SU-DHL-6 (cell line): Measurements from ENCODE around the gene CITED4.

Experiments used
- H2AFZ ChIP-seq: fragments of 200-600 bp; sonication (generic); 2 replicates; pipeline ENCODE4 v1.6.1; 2014; ENCODE audit warnings: low read depth, mild to moderate bottlenecking, moderate library complexity, mixed read lengths, antibody characterized with exemption, low read length; ENCODE audit not compliant: severe bottlenecking
- H3F3A ChIP-seq: fragments of 200-600 bp; shearing (Covaris generic); 2 replicates; pipeline ENCODE4 v1.6.0; 2016; ENCODE audit warnings: antibody characterized with exemption, mild to moderate bottlenecking; ENCODE audit not compliant: insufficient read depth
- H3K27ac ChIP-seq: fragments of 200-600 bp; sonication (generic); 2 replicates; pipeline ENCODE4 v1.5.1; 2016; ENCODE audit warnings: low read depth, mild to moderate bottlenecking, low read length, moderate library complexity, mixed read lengths
- H3K27me3 ChIP-seq: fragments of 200-600 bp; sonication (generic), shearing (Covaris generic); 2 replicates; pipeline ENCODE4 v1.6.0; 2014; ENCODE audit warnings: mild to moderate bottlenecking, low read length
- H3K36me3 ChIP-seq: fragments of 200-600 bp; sonication (generic); 2 replicates; pipeline ENCODE4 v1.6.1; 2014; ENCODE audit warnings: mild to moderate bottlenecking, low read length, mixed read lengths
- H3K4me2 ChIP-seq: fragments of 300-600, 200-600 bp; shearing (Covaris generic), sonication (generic); 2 replicates; pipeline ENCODE4 v1.6.0; 2014; ENCODE audit warnings: low read length, low read depth, mild to moderate bottlenecking; ENCODE audit not compliant: poor library complexity, severe bottlenecking
- H3K4me3 ChIP-seq: fragments of 200-600 bp; sonication (generic); 2 replicates; pipeline ENCODE4 v1.5.1; 2014; ENCODE audit warnings: antibody characterized with exemption, low read length, mild to moderate bottlenecking, mixed read lengths; ENCODE audit not compliant: insufficient read depth, poor library complexity, severe bottlenecking
- H3K79me2 ChIP-seq: fragments of 200-600 bp; sonication (generic); 2 replicates; pipeline ENCODE4 v1.6.1; 2014; ENCODE audit warnings: mild to moderate bottlenecking, low read length, moderate library complexity; ENCODE audit not compliant: insufficient read depth
- H3K9ac ChIP-seq: fragments of 200-600 bp; sonication (generic); 2 replicates; pipeline ENCODE4 v1.7.0; 2014; ENCODE audit warnings: mild to moderate bottlenecking, low read length
- H3K9me2 ChIP-seq: fragments of 200-600 bp; sonication (generic); replicated peaks from 2 replicates; pipeline ENCODE4 v1.6.1; 2014; ENCODE audit warnings: low read length; ENCODE audit not compliant: insufficient read depth
- H3K9me3 ChIP-seq: fragments of 200-600 bp; sonication (generic); 2 replicates; pipeline ENCODE4 v1.6.1; 2014; ENCODE audit warnings: low read length, mixed read lengths; ENCODE audit not compliant: insufficient read depth
- H4K20me1 ChIP-seq: fragments of 200-600 bp; sonication (generic); 2 replicates; pipeline ENCODE4 v1.6.1; 2014; ENCODE audit warnings: low read depth, mild to moderate bottlenecking, antibody characterized with exemption, low read length, moderate library complexity, mixed read lengths
- EZH2phosphoT487 ChIP-seq: fragments of 200-600 bp; sonication (generic), shearing (Covaris generic); conservative IDR thresholded peaks from 2 replicates; pipeline ENCODE4 v1.6.1; 2018; ENCODE audit warnings: mild to moderate bottlenecking, antibody characterized with exemption, low read length, moderate library complexity, mixed read lengths
- TF ChIP-seq, protein P1 (sequence below): fragments of 200-600 bp; sonication (generic); IDR thresholded peaks from one replicate; pipeline ENCODE4 v1.5.1; 2017; ENCODE audit warnings: antibody characterized with exemption, mild to moderate bottlenecking, low read length, moderate library complexity; ENCODE audit not compliant: insufficient read depth, poor library complexity, severe bottlenecking

Gene CITED4

DNA sequence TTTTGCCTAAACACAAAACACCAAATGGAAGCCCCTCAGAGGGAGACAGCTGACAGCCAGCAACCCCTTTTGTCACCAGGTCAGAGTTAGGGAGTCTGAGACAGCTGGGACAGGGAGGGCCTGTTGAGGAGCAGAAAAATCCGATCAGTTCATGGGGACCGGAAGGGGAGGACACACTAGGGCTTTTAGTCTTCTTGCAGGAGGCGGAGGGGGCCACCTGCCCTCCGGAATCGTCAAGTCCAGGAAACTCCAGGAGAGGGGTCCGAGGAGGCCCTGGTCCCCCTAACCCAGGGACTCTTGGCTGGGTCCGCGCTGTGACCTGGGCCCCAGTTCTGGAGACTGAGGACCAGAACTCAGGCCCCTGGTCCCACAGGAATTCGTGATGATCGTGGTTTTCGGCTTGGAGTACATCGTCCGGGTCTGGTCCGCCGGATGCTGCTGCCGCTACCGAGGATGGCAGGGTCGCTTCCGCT, 44.3 kb downstream of the CITED4 start:
- no peaks in the 10 kb centered on the region for H4K20me1 ChIP-seq
- peak overlapping the region; percentile 43 for H3K4me2 ChIP-seq

DNA sequence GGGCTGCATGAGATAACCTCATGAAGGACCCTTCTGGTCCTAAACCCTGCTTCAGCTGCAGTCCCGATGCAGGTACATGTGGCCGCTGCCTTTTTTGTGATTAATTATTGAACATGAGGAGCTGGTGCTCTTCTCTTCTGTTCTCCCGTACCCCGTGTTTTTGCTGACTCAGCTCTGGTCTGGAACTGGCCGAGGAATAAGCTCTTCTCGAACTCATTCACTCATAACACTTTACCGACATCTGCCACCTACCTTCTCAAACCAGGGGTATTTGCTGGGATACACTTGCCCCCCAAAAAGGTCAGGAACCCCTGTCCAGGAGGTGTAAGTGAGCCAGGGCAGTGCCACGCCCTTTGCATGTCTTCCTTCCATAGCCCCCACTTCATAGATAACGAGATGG, 46.7 kb downstream of the CITED4 start:
- no peaks in the 10 kb centered on the region for H3K9me2 ChIP-seq
- H3K9me3 ChIP-seq = no peaks in the 10 kb centered on the region
- no peak overlapping the region for H3K9ac ChIP-seq
- H2AFZ ChIP-seq = no peak overlapping the region
- H3K27ac ChIP-seq = no peak overlapping the region
- no peaks in the 10 kb centered on the region for H4K20me1 ChIP-seq
- TF ChIP-seq, protein P1, sequence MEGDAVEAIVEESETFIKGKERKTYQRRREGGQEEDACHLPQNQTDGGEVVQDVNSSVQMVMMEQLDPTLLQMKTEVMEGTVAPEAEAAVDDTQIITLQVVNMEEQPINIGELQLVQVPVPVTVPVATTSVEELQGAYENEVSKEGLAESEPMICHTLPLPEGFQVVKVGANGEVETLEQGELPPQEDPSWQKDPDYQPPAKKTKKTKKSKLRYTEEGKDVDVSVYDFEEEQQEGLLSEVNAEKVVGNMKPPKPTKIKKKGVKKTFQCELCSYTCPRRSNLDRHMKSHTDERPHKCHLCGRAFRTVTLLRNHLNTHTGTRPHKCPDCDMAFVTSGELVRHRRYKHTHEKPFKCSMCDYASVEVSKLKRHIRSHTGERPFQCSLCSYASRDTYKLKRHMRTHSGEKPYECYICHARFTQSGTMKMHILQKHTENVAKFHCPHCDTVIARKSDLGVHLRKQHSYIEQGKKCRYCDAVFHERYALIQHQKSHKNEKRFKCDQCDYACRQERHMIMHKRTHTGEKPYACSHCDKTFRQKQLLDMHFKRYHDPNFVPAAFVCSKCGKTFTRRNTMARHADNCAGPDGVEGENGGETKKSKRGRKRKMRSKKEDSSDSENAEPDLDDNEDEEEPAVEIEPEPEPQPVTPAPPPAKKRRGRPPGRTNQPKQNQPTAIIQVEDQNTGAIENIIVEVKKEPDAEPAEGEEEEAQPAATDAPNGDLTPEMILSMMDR = no peak
- TF ChIP-seq EZH2phosphoT487 = no peak
- no peak overlapping the region for H3K4me3 ChIP-seq
- no peaks in the 10 kb centered on the region for H3K27me3 ChIP-seq
- H3K36me3 ChIP-seq = no peaks in the 10 kb centered on the region
- H3K4me2 ChIP-seq = no peak overlapping the region
- no peaks in the 10 kb centered on the region for H3K79me2 ChIP-seq
- H3F3A ChIP-seq = no peaks in the 10 kb centered on the region

More for the DNA sequence above, 44.3 kb downstream of the CITED4 start:
- H3K27me3 ChIP-seq = no peaks in the 10 kb centered on the region
- TF ChIP-seq, protein P1 = no peak
- TF ChIP-seq EZH2phosphoT487 = no peak
- H2AFZ ChIP-seq = peak overlapping the region; percentile 48
- H3K36me3 ChIP-seq = no peaks in the 10 kb centered on the region
- H3K9ac ChIP-seq = no peak overlapping the region; the same call in 1 of the 2 replicates
- no peaks in the 10 kb centered on the region for H3K79me2 ChIP-seq
- no peaks in the 10 kb centered on the region for H3F3A ChIP-seq
- H3K9me2 ChIP-seq = no peaks in the 10 kb centered on the region
- no peak overlapping the region for H3K4me3 ChIP-seq
- no peaks in the 10 kb centered on the region for H3K9me3 ChIP-seq
- H3K27ac ChIP-seq = no peak overlapping the region
